Peyer's patch (tissue), 4 donors: ENCODE results near the gene ZBTB37. TPM values are rescaled to one million over a fixed set of nuclear protein-coding genes. Genes with fewer than 3 reads are reported as not detected.
"Not testable (repeated sequence)": the region's sequence is repeated elsewhere in the genome, so short reads cannot be mapped to it uniquely, and the experiment has no call there.

ENCODE experiments used
- DNase-seq, 3 donors: peaks; one replicate each; pipeline ENCODE4 v3.0.0-alpha.2; 2017 to 2019
- H3K27ac ChIP-seq, 4 donors: fragments of 200-600 bp; sonication (generic); one replicate each; pipeline ENCODE4 v1.5.1; 2016 to 2019
- H3K27me3 ChIP-seq, 2 donors: fragments of 200-600 bp; sonication (generic); one replicate each; pipeline ENCODE4 v1.5.1; 2019
- H3K36me3 ChIP-seq, 3 donors: fragments of 200-600 bp; sonication (generic); one replicate each; pipeline ENCODE4 v1.5.1; 2016 to 2019
- H3K4me1 ChIP-seq, 4 donors: fragments of 200-600 bp; sonication (generic); one replicate each; pipeline ENCODE4 v1.5.1; 2016 to 2019
- H3K4me3 ChIP-seq, 4 donors: fragments of 200-600 bp; sonication (generic); 1 replicate in 3 of 4; 2 replicates in 1 of 4; pipeline ENCODE4 v1.5.1; 2016 to 2019; ENCODE audit warnings: mild to moderate bottlenecking in 1 of 4
- H3K9me3 ChIP-seq, 4 donors: fragments of 200-600 bp; sonication (generic); one replicate each; pipeline ENCODE4 v1.5.1; 2016 to 2019; ENCODE audit warnings: mild to moderate bottlenecking in 1 of 4
- POLR2A ChIP-seq, 2 donors: fragments of 450-650 bp; IDR thresholded peaks; one replicate each; pipeline ENCODE4 v1.5.1; 2017; ENCODE audit warnings: antibody characterized with exemption in 2 of 2, mild to moderate bottlenecking in 2 of 2, moderate library complexity in 2 of 2
- total RNA-seq, 4 donors: library from RNA; depleted of rRNA; stranded (reverse); fragments of >200 nt; gene quantifications; one replicate each; pipeline ENCODE4 v1.1.0, GENCODE V29; 2016
- TF ChIP-seq, protein P1 (sequence below), 6 experiments: fragments of 450-650 bp in 4 of 6; fragments of 200-600 bp in 2 of 6; sonication (generic) in 1 of 6; IDR thresholded peaks; one replicate each; pipeline ENCODE4 v1.5.1; 2017 to 2019; ENCODE audit warnings: antibody characterized with exemption in 6 of 6, mild to moderate bottlenecking in 3 of 6, moderate library complexity in 1 of 6

The ZBTB37 gene
- total RNA-seq, 4 donors from 2014 or later, result 6.3 to 30.5 (median 10.2) TPM

DNA sequence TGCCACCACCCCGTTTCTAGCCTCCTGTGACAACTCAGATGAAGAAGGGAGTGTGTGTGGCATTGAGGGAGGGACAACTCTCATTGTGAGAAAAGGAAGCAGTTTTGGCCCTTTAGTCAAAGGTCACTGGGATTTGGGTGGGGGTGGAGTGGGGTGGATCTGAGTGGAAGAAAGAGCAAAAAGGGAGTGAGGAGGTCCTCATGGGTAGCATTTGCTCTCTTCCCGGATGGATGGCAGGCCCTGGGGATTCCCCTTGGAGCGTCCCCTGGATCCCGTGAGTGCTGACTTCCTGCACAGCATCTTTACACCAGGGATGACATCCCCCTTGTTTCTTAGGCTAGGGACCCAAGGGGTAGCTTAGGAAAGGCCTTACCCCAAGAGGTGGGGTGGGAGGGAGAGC, 48.5 kb downstream of the ZBTB37 start:
- DNase-seq, result no peak
- TF ChIP-seq POLR2A (IDR thresholded peaks at IDR 0.05), result no peak
- TF ChIP-seq, protein P1, sequence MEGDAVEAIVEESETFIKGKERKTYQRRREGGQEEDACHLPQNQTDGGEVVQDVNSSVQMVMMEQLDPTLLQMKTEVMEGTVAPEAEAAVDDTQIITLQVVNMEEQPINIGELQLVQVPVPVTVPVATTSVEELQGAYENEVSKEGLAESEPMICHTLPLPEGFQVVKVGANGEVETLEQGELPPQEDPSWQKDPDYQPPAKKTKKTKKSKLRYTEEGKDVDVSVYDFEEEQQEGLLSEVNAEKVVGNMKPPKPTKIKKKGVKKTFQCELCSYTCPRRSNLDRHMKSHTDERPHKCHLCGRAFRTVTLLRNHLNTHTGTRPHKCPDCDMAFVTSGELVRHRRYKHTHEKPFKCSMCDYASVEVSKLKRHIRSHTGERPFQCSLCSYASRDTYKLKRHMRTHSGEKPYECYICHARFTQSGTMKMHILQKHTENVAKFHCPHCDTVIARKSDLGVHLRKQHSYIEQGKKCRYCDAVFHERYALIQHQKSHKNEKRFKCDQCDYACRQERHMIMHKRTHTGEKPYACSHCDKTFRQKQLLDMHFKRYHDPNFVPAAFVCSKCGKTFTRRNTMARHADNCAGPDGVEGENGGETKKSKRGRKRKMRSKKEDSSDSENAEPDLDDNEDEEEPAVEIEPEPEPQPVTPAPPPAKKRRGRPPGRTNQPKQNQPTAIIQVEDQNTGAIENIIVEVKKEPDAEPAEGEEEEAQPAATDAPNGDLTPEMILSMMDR (IDR thresholded peaks at IDR 0.05), result no peak
- no peak overlapping the region for H3K27ac ChIP-seq
- no peaks in the 10 kb centered on the region for H3K9me3 ChIP-seq
- no peaks in the 10 kb centered on the region for H3K27me3 ChIP-seq
- no peaks in the 10 kb centered on the region for H3K36me3 ChIP-seq
- H3K4me3 ChIP-seq, result peak overlapping the region in 1 of 4 donors; percentile 35
- no peaks in the 10 kb centered on the region for H3K4me1 ChIP-seq

DNA sequence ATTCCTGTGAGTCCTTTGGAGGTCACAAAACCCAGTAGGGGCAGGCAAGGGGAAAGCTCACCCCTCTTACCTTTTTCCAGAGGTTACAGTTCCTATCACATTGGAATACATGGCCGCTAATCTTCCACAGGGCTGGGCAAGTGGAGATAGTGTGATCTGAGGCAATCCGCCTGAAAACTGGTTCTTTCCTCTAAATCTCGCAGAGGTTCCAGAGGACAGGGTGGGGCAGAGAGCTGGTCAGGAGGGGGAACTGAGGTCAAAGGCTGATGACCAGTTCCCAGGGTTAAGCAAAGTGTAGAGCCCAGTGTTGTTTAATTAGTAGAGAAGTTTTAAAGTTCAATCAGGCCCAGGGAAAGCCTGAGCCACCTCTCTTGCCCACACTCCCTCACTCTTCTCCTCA, 49.0 kb downstream of the ZBTB37 start, which contains the start of gene SERPINC1:
Gene SERPINC1, minus strand, starts transcription at position 179 of the 400 bp plus-strand sequence. Its CDS starts 68 bp downstream, at position 111.
- no peak for DNase-seq
- peak within 1 kb of the TSS in 1 of 4 donors; percentile 35 for H3K4me3 ChIP-seq
- H3K27me3 ChIP-seq, result no peaks in the 10 kb centered on the region
- no peaks in the 10 kb centered on the region for H3K4me1 ChIP-seq
- TF ChIP-seq, protein P1 (IDR thresholded peaks at IDR 0.05), result no peak
- no peak for TF ChIP-seq POLR2A (IDR thresholded peaks at IDR 0.05)
- H3K36me3 ChIP-seq, result no peaks in the 10 kb centered on the region
- no peaks in the 10 kb centered on the region for H3K9me3 ChIP-seq
- no peak within 1 kb of the TSS for H3K27ac ChIP-seq

DNA sequence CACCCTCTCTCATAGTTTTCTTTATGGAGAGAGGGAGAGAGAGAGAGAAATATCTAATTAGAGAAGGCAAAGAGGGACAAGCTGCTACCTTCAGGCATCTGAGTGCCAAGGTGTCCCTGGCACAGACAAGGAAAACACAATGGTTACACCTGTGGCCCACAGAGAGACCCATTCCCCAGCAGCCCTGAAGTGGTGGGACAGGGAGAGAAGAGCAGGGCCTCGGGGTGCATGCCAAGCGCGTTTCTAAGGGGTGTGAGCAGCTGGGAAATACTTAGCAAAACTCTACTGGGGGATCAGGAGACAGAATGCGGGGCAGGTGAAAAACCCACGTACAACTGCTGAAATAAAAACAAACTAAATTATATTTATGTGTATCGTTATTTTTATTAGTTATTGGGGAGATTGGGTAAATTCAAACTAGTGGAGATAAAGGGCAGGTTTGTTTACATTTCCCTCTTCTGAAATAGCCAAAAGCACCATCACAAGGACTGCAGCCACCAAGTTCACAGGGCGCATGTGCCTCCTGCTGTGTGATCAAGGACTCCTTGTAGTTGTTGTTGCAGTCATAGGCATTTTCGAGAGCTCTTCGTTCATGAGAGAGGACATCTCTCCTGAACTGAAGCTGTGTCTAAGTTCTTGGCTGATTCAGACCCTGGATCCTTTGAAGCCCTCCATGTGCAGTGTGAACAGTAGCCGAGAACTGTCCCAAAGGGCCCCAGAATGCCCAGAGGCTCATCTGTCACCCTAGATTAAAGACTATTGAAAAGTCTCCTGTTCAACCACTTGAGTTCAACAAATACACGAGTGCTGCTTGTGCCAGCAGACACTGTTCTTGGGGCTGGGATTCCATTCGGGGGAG, 49.7 kb downstream of the ZBTB37 start:
- no peak overlapping the region for H3K4me3 ChIP-seq
- DNase-seq, result no peak
- no peaks in the 10 kb centered on the region for H3K4me1 ChIP-seq
- no peaks in the 10 kb centered on the region for H3K9me3 ChIP-seq
- no peaks in the 10 kb centered on the region for H3K27me3 ChIP-seq
- no peak for TF ChIP-seq POLR2A (IDR thresholded peaks at IDR 0.05)
- TF ChIP-seq, protein P1 (IDR thresholded peaks at IDR 0.05), result no peak
- no peak overlapping the region for H3K27ac ChIP-seq
- no peaks in the 10 kb centered on the region for H3K36me3 ChIP-seq

DNA sequence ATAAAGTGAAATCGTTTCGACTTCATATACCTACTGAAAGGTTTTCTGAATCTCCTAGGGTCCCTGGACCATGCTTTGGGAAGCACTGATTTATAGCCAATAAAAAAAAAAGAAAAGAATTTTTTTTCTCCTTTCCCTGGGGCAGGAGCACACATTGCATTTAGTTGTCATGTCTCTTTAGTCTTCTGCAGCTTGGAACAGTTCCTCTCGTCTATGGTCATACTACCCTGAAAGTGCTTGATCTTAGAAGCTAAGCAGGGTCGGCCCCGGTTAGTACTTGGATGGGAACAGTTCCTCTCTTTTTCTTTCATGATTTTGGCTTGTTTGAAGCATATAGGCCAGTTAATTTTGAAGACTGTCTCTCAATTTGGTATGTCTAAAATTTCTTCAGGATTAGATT, 52.7 kb downstream of the ZBTB37 start:
- Histone ChIP-seq H3K36me3 (no peaks in the 10 kb centered on the region), H3K9me3 (no peaks in the 10 kb centered on the region), H3K4me1 (no peaks in the 10 kb centered on the region), H3K4me3 (no peak overlapping the region), H3K27me3 (no peaks in the 10 kb centered on the region), H3K27ac (no peak overlapping the region)
- no peak for TF ChIP-seq POLR2A (IDR thresholded peaks at IDR 0.05)
- TF ChIP-seq, protein P1 (IDR thresholded peaks at IDR 0.05), result no peak
- no peak for DNase-seq

DNA sequence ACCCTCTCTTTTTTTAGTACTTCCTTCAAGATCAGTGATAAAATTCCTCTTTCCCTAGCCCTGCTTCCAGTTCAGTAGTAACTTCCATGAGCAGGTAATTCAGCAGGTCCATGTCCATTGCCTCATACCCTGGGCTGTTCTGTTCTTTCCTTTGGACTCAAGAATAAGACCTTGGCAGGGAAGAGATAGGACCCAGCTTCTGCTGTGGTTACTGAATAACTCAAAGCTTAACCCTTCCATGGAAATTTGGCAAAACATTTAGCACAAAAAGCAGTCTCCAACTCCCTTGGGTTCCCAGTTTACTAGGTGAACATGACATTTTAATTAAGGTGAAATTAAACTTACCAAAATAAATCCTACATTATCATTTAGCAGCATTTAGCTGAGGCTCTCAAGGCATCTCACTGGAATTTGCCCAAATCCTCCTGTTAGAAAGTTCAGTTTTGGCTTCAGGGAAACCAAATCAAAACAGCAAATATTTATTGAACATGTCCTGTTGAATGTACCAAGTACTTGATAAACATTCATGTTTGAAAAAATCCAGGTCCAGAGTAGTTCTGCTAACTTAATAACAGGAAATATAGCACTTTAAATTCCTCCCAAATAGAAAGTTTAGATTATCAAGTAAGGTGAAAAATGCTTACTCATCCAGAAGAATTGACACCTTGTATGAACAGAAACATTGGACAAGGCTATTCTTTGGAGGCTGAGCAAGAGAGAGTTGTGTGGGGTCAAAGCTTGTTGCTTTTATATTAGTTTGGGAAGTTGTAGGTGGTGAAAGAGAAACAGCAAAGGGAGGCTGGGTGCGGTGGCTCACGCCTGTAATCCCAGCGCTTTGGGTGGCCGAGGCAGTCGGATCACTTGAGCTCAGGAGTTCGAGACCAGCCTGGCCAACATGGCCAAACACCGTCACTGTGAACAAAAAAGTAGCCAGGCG, 57.4 kb downstream of the ZBTB37 start:
- Histone ChIP-seq H3K9me3 (no peaks in the 10 kb centered on the region), H3K27me3 (no peaks in the 10 kb centered on the region), H3K4me1 (no peaks in the 10 kb centered on the region), H3K36me3 (no peaks in the 10 kb centered on the region), H3K27ac (no peak overlapping the region), H3K4me3 (no peak overlapping the region)
- no peak for DNase-seq
- TF ChIP-seq POLR2A (IDR thresholded peaks at IDR 0.05), result no peak
- TF ChIP-seq, protein P1 (IDR thresholded peaks at IDR 0.05), result no peak

DNA sequence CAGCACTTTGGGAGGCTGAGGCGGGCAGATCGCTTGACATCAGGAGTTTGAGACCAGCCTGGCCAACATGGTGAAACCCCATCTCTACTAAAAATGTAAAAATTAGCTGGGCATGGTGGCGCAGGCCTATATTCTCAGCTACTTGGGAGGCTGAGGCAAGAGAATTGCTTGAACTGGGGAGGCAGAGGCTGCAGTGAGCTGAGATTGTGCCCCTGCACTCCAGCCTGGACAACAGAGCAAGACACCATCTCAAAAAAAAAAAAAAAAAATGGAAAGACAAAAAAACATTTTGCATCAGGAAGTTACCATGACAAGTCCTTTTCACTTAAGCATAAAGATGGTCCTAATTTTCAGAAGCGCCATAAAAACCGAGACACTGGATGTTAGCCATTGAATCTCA, 62.4 kb downstream of the ZBTB37 start:
- H3K9me3 ChIP-seq, H3K27ac ChIP-seq, H3K4me3 ChIP-seq, H3K27me3 ChIP-seq, DNase-seq, H3K4me1 ChIP-seq: not testable (repeated sequence)
- peaks cover 0 to 38% (median 0%) of the 10 kb centered on the region in 3 donors for H3K36me3 ChIP-seq
